ENCODE data around the gene TMEM204.

GRCh38 chr16:1560153-1560552, 26.7 kb downstream of the TMEM204 start:
- no peak for TF ChIP-seq CTCF (IDR thresholded peaks at IDR 0.05; ENCODE audit: low read depth, low read length)
- TF ChIP-seq EZH2phosphoT487 (IDR thresholded peaks at IDR 0.05; ENCODE audit: low read depth): no peak
